Measurements from ENCODE around the gene ISG20. TPM values are rescaled to one million over a fixed set of nuclear protein-coding genes. Genes with fewer than 3 reads are reported as not detected.

Gene ISG20
- total RNA-seq, 1 experiment from 2014 or later, result 12.5 TPM

DNA sequence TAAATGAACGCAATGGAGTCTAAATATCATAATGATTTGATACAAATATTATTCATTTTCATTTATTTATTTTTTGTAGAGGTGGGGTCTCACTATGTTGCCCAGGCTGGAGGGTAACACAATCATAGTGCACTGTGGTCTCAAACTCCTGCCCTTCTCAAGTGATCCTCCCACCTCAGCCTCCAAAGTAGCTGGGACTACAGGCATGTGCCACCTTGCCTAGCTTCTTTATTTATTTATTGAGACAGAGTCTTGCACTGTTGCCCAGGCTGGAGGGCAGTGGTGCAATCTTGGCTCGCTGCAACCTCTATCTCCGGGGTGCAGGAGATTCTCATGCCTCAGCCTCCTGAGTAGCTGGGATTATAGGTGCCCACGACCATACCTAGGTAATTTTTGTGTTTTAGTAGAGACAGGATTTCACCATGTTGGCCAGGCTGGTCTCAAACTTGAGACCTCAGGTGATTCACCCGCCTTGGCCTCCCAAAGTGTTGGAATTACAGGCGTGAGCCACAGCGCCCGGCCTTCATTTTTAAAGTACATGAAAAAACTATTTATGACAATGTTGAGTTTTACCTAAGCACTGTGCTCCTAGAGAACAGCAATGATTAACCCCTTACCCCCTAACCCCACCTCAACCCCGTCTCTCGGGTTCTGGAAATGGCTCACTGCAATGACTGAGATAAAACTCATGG lies 21.6 kb upstream of the ISG20 start:
- DNase-seq (ENCODE audit: low spot score), result no peak
- in situ Hi-C loops (cut with HindIII; ENCODE audit: low sequenced_read_pairs), result loop anchor here (10.0 kb wide), 1 partner anchor 142 kb away; no protein-coding TSS in a partner anchor

DNA sequence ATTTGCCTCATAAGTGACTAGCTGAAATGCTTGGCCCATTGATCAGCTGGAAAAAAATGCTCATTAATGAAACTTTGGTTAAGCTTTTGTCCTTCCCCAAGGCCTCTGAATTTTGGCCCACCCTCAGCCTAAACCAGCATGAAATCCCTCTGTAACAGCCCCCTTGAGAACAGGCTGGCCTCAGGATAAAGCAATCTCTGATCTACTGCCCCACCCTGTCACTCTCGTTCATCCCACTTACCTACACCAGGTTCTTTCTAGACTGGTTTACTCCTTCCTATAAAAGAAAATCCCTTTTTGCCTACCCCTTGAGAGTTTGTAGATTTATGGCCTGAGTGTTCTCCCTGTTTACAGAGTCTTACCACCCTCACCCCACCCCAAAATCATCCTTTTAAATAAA lies 21.0 kb upstream of the ISG20 start:
- in situ Hi-C loops (cut with HindIII; ENCODE audit: low sequenced_read_pairs), result loop anchor here (10.0 kb wide), 1 partner anchor 143 kb away; no protein-coding TSS in a partner anchor
- DNase-seq (ENCODE audit: low spot score), result no peak

DNA sequence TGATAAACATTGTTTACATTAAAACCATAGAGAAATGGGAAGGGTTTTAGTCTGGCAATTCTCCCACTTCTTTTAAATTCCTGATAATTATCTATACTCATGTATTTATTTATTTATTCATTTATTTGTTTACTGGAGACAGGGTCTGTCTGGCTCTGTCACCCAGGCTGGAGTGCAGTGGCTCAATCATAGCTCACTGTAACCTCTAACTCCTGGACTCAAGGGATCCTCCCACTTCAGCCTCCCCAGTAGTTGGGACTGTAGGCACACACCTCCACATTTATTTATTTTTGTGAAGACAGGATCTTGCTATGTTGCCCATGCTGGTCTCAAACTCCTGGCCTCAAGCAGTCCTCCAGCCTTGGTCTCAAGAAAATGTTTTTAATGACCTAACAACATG lies 20.1 kb upstream of the ISG20 start:
- no peak for DNase-seq (ENCODE audit: low spot score)
- in situ Hi-C loops (cut with HindIII; ENCODE audit: low sequenced_read_pairs), result loop anchor here (10.0 kb wide), 1 partner anchor 144 kb away; no protein-coding TSS in a partner anchor

GRCh38 chr15:88619796-88620195 lies 19.0 kb upstream of the ISG20 start:
- DNase-seq (ENCODE audit: low spot score), result no peak
- in situ Hi-C loops (cut with HindIII; ENCODE audit: low sequenced_read_pairs), result loop anchor here (10.0 kb wide), 1 partner anchor 145 kb away; no protein-coding TSS in a partner anchor

DNA sequence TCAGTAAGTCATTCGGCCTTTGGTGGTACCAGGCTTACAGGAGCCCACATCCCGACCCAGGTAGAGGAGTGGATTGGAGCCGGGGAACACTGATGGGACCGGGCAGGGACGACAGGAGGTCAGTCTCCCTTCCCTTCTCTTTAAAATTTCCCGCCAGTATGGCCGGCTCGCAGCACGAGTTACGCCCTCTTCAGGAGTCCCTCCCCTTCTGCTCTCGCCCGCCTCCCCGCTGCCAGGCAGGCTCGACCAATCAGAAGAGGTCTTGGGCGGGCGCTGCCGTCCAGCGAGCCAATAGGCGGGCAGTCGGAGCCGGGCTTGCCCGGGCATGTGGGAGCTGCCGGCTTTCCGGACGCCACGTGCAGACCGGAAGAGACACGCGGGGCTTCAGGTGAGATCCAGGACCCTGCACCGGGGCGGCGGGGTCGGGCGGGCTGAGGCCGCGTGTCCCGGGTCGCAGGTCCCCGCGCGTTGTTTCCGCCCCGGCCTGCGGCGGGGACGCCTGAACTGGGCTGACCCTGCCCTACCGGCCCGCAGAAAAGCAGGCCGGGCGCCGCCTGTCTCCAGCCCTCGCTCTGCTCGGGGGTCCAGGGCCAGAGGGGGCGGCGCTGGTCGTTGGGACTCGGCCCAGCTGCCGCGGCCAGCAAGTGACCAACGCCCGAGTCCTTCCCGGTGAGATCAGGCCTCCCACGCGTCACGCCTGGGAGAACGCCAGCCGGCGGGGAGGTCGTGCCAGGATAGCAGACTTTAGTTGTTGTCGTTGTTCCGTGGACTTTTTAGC lies 17.6 kb upstream of the ISG20 start, which contains the start of gene AEN:
AEN (plus strand) TSS at position 346 of the 778 bp plus-strand sequence. CDS start 4,870 bp downstream, outside the sequence.
- DNase-seq (ENCODE audit: low spot score), result peak; percentile 95
- in situ Hi-C loops (cut with HindIII; ENCODE audit: low sequenced_read_pairs), result no loop called here

DNA sequence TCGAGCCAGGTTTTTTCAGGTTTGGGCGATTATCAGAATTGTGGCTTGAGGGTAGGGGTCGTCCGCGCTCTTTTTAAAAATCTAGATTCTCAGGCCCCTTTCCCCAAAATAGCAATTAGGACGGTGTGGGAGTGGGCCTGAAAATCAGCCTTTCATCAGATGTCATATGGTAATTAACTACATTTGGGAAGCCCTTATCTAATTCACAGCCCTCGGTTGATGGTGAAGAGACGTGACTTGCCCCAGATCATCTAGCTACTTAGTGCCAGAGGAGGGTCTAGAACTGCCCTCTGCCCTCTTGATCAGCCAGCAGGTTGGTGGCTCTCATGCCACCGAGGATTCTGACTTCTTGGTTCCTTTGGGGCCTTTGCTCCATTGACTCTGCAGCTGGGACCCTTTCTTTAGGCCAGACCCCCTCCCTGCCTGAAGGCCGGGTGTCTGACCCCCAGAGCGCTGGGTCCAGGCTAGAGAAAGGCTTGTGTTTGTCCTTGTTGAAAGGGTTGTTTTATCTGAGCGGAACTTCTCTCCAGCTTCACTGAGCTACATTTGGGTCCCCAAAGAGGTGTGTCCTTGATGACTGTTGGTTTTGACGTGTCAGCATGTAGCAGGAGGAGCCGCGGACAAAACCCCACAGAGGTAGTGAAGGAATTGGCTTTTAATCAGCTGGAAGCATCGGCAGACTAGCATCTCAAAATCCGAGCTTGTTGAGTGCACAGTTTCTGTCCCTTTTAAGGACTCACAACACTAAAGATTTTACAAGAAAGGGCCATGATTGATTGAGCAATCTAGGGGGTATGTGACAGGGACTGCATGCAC lies 16.8 kb upstream of the ISG20 start:
- DNase-seq (ENCODE audit: low spot score), result no peak
- in situ Hi-C loops (cut with HindIII; ENCODE audit: low sequenced_read_pairs), result no loop called here

DNA sequence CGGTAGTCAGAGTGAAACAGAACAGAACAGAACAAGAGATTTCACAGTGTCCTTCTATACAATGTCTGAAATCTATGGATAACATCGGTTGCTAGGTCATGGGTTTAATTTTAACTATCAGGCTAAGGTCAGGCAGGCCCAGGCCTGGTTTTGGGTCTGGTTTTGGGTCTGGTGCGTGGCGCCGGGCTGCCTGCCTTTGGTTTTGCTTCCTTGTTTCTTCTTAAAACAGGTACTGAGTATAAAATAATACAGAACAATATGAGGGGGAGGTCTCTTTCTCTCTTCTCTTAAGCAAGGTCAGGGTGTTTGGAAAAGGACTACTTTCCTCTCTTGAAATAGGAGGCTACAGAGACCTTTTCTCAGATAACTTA lies 16.2 kb upstream of the ISG20 start:
- in situ Hi-C loops (cut with HindIII; ENCODE audit: low sequenced_read_pairs), result no loop called here
- DNase-seq (ENCODE audit: low spot score), result no peak

DNA sequence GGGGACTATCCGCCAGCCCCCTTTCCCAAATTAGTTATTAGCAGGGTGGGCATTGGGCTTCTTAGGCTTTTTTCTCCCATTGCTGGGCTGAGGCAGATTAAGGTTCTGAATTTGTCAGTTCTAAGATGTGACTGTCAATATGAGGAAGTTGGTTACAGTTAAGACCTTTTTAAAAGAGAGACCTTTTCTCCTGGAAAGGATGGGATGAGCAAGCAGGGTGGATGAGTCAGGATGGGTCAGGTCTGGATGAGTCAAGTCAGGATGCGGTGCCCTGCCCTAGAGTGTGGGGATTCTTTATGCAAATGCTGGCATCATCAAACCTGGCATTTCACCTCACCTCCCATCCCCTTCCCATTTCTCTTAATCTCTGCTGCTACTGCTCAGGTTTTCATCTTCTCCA lies 15.8 kb upstream of the ISG20 start:
- in situ Hi-C loops (cut with HindIII; ENCODE audit: low sequenced_read_pairs), result no loop called here
- DNase-seq (ENCODE audit: low spot score), result no peak

DNA sequence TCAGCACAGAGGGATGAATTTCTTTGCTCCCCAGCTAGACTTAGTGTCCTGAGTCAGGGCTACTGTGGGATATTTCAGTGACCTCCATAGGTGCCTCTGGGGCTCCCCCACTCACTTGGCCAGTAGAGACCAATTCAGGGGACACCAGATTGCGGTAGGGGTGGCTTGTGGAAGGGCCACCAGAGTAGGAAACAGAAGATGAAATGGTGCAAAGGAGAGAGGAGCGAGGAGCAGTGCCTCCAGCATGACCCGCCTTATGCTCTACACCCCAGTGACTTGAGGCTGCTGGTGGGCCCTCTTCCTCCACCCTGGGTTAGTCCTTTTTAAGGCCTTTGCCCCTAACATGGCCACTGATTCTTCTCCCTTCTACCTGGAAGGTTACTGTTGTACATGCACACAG lies 15.2 kb upstream of the ISG20 start:
- in situ Hi-C loops (cut with HindIII; ENCODE audit: low sequenced_read_pairs), result no loop called here
- no peak for DNase-seq (ENCODE audit: low spot score)

DNA sequence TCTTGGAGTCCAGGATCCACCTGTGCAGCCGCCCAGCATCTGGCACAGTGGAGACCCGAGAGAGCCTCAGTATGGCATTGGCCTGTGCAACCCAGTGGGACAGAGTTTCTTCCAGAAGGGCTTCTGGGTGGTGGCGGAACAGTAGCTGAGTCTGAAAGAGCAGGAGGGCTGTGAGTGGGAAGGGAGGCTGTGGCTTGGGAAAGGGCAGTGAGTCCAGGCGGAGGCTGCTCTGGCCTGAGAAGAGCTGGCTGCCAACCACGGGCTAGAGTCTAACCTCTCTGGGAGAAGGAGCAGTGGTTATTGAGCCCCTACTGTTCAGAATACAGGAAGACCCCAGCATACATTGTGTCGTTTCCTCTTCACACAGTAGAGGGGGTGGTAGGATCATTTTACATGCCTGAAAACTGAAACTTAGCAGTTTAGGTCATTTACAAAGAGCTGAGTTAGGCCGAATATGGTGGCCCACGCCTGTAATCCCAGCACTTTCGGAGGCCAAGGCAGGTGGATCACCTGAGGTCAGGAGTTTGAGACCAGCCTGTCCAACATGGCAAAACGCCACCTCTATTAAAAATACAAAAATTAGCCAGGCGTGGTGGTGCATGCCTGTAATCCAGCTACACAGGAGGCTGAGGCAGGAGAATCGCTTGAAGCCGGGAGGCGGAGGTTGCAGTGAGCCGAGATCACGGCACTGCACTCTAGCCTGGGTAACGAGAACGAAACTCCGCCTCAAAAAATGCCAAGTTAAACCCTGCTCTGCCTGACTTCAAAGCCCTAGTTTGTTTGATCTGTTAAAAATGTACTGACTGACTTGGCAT lies 14.5 kb upstream of the ISG20 start:
- in situ Hi-C loops (cut with HindIII; ENCODE audit: low sequenced_read_pairs), result no loop called here
- DNase-seq (ENCODE audit: low spot score), result no peak

DNA sequence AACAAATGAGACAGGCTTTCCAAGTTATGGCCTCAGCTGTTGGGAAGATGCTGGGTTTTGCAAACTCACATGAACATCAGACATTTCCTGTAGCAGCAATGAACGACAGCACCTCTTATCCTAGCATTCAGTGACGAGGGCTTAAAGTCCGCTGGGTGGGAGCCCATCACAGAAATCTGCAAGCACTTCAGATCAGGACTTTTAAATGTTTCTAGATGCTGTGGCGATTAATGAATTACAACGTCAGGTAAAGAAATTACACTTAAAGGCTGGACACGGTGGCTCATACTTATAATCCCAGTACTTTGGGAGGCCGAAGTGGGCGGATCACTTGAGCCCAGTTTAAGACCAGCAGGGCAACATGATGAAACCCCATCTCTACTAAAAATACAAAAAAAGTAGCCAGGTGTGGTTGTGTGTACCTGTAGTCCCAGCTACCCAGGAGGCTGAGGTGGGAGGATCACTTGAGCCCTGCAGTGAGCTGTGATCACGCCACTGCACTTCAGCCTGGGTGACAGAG lies 13.8 kb upstream of the ISG20 start:
- no peak for DNase-seq (ENCODE audit: low spot score)
- in situ Hi-C loops (cut with HindIII; ENCODE audit: low sequenced_read_pairs), result no loop called here

DNA sequence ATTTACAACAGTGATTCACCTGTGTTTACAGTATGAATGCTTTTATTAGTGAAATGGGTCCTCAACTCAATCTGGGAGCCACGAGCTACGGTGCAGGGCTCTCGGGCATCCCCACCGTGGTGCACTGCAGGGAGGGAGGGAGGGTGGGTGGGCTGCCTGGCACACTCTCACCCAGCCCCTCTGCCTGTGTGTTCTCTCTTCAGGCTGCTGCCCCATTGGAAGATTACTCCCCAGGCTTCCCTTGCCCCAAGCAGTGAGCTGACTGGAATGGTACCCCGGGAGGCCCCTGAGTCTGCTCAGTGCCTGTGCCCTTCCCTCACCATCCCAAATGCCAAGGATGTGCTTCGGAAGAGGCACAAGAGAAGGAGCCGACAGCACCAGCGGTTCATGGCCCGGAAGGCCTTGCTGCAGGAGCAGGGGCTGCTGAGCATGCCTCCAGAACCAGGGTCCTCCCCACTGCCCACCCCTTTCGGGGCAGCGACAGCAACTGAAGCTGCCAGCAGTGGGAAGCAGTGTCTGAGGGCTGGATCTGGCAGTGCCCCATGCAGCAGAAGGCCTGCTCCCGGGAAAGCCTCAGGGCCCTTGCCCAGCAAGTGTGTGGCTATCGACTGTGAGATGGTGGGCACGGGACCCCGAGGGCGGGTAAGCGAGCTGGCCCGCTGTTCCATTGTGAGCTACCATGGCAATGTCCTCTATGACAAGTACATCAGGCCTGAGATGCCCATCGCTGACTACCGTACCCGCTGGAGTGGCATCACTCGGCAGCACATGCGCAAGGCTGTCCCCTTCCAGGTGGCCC lies 12.7 kb upstream of the ISG20 start:
- DNase-seq (ENCODE audit: low spot score), result no peak
- in situ Hi-C loops (cut with HindIII; ENCODE audit: low sequenced_read_pairs), result no loop called here

- no peak for DNase-seq (ENCODE audit: low spot score)
- in situ Hi-C loops (cut with HindIII; ENCODE audit: low sequenced_read_pairs), result no loop called here
Measured at GRCh38 chr15:88627463-88627862, 11.4 kb upstream of the ISG20 start.

DNA sequence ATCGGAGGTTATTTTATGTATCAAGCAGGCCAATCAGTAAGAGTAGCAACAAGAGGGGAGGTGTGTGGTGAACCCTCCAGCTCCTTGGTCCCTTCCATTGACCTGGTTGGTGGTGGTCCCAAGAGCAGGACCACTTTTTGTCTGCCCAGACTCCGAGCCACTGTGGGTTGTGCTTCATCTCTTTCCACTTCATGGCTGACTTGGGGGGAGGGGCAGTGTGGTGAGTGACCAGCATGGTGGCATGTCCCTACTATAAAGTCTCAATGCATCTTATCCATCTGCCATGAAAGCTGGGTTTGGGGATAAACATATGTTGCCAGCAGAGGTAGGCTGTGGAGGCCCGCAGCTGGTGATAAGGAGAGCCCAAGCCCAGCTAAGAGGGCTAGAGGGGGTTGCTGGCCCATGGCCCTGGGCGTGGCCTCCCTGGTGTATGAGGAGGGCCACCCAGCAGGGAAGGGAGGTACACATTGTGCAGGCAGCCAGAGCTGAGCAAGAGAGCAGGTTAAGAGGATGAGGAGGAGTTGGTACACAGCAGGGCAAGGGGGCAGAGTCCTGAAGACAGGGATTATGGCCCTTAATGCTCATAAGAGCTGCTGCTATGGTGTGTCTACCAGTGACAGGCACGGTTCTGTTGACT lies 10.7 kb upstream of the ISG20 start:
- in situ Hi-C loops (cut with HindIII; ENCODE audit: low sequenced_read_pairs), result no loop called here

DNA sequence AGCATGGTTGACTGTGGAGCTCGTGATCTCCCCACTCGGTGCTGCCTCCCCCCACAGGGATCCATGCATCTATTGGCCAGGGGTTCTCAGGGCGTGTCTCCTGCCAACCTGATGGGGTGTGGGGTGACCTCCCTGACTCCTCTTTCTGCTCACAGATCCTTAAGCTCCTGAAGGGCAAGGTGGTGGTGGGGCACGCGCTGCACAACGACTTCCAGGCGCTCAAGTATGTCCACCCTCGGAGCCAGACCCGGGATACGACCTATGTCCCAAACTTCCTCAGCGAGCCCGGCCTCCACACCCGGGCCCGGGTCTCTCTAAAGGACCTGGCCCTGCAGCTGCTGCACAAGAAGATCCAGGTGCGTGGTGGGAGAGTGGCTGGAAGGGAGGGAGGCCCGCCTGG lies 9.7 kb upstream of the ISG20 start:
- DNase-seq (ENCODE audit: low spot score), result no peak
- in situ Hi-C loops (cut with HindIII; ENCODE audit: low sequenced_read_pairs), result no loop called here

More for the DNA sequence above, 10.7 kb upstream of the ISG20 start:
- no peak for DNase-seq (ENCODE audit: low spot score)

- in situ Hi-C loops (cut with HindIII; ENCODE audit: low sequenced_read_pairs), result no loop called here
- no peak for DNase-seq (ENCODE audit: low spot score)
Measured at GRCh38 chr15:88630141-88630721, 8.6 kb upstream of the ISG20 start.

- DNase-seq (ENCODE audit: low spot score), result no peak
- in situ Hi-C loops (cut with HindIII; ENCODE audit: low sequenced_read_pairs), result no loop called here
Measured at GRCh38 chr15:88630798-88631463, 7.9 kb upstream of the ISG20 start.
